ENCODE data around the gene GGACT. TPM values are rescaled to one million over a fixed set of nuclear protein-coding genes. Genes with fewer than 3 reads are reported as not detected.

GGACT gene
- total and polyA plus RNA-seq, 4 donors, result 3.3 to 10.1 (median 4.8) TPM

Other genes starting within 250 kb of the GGACT start
- gene TMTC4, start 86.0 kb upstream of the GGACT start, total RNA-seq, result 100 to 1,000 TPM in 1 of 2 donors, 10 to 100 TPM in 1; 72.1 to 101 TPM
- 10 to 100 TPM; 64.9 to 72.2 TPM for gene TMTC4, start 86.0 kb upstream of the GGACT start, polyA plus RNA-seq (ENCODE audit: insufficient read length in 2 of 2)